Measurements from ENCODE around the gene ACOX3. TPM values are rescaled to one million over a fixed set of nuclear protein-coding genes. Genes with fewer than 3 reads are reported as not detected.

ACOX3 gene
- polyA plus RNA-seq, 1 of the 3 experiments (the other 2 are of a cell fraction) = 8.4 TPM

- ChIA-PET POLR2A (no interaction called here), CTCF (no interaction called here)
- Histone ChIP-seq H3K9me3 (no peaks in the 10 kb centered on the region), H3K4me3 (ENCODE audit: low read depth in 2 of 2, low read length in 1 of 2) (no peak overlapping the region), H3K36me3 (replicated peaks in 1 of 2; ENCODE audit: control insufficient read depth in 1 of 2, insufficient read depth in 2 of 2, low read length in 1 of 2) (peaks cover 13 to 63% of the 10 kb centered on the region in 2 experiments), H3K27ac (ENCODE audit: low read depth in 2 of 2, low read length in 1 of 2) (no peak overlapping the region), H3K4me2 (no peak overlapping the region), H4K20me1 (ENCODE audit: insufficient read depth) (no peaks in the 10 kb centered on the region), H3K9me2 (no peaks in the 10 kb centered on the region), H3F3A (replicated peaks; ENCODE audit: insufficient read depth) (peaks cover 5% of the 10 kb centered on the region), H2AFZ (ENCODE audit: low read depth) (no peak overlapping the region), H3K27me3 (ENCODE audit: insufficient read depth) (no peaks in the 10 kb centered on the region), H3K9ac (no peak overlapping the region), H3K79me2 (ENCODE audit: insufficient read depth) (no peaks in the 10 kb centered on the region), H3K4me1 (ENCODE audit: control insufficient read depth in 1 of 2, insufficient read depth in 2 of 2, low read depth in 1 of 2, low read length in 1 of 2) (no peaks in the 10 kb centered on the region)
- TF ChIP-seq REST (IDR thresholded peaks at IDR 0.05; ENCODE audit: low read depth, low read length) (no peak), YY1 (IDR thresholded peaks at IDR 0.05; ENCODE audit: low read depth) (no peak), FOSL2 (IDR thresholded peaks at IDR 0.05; ENCODE audit: borderline replicate concordance, low read depth) (no peak), CHD2 (IDR thresholded peaks at IDR 0.05; ENCODE audit: low read length, partially characterized antibody) (no peak), RXRA (IDR thresholded peaks at IDR 0.05; ENCODE audit: borderline replicate concordance, low read depth) (no peak), FOXM1 (IDR thresholded peaks at IDR 0.05; ENCODE audit: low read depth) (no peak), PBX3 (IDR thresholded peaks at IDR 0.05) (no peak), TAF1 (IDR thresholded peaks at IDR 0.05; ENCODE audit: borderline replicate concordance, low read depth, low read length) (no peak), POLR2AphosphoS5 (IDR thresholded peaks at IDR 0.05; ENCODE audit: low read depth, low read length) (no peak), EP300 (IDR thresholded peaks at IDR 0.05; ENCODE audit: borderline replicate concordance in 1 of 2, low read depth in 1 of 2, low read length in 1 of 2) (no peak), ZBTB33 (IDR thresholded peaks at IDR 0.05; ENCODE audit: borderline replicate concordance, low read depth) (no peak), TEAD4 (IDR thresholded peaks at IDR 0.05; ENCODE audit: borderline replicate concordance, insufficient read depth) (no peak), MAX (IDR thresholded peaks at IDR 0.05; ENCODE audit: low read depth) (no peak), SMC3 (IDR thresholded peaks at IDR 0.05; ENCODE audit: low read depth, low read length) (no peak), IRF3 (IDR thresholded peaks at IDR 0.05; ENCODE audit: low read depth, low read length) (no peak), ELF1 (IDR thresholded peaks at IDR 0.05) (no peak), USF1 (IDR thresholded peaks at IDR 0.05; ENCODE audit: borderline replicate concordance, low read depth) (no peak), RAD21 (IDR thresholded peaks at IDR 0.05; ENCODE audit: low read length) (no peak)
- no peak for DNase-seq
- 98% methylated on average over 9 of the region's 9 CpGs for WGBS (ENCODE audit: low lambda C conversion rate)
These were observed 23.3 kb upstream of the ACOX3 start for GRCh38 chr4:8463811-8464210.
